ENCODE data around the gene AMPD2. TPM values are rescaled to one million over a fixed set of nuclear protein-coding genes. Genes with fewer than 3 reads are reported as not detected.

The AMPD2 gene
- total and polyA plus RNA-seq, 4 donors, result 16.7 to 57.4 (median 44.5) TPM

DNA sequence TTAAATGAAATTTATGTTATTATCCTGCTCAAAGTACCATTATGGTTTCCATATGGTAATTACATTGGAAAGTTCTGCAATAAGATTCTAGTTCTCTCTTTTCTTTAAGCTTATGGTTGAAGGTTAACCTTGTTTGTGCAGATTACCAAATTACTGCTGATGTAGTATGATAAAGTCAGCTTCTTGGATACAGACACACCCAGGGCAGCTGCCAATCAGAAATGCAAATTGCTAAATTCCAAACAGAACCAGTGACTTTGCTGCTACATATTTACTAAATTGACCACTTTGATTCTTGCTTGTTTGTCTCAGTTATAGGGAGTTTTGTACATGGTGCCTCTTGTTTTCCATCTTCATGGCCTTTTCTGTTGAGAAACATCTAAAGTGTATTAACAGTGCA is 26.7 kb upstream of the AMPD2 start:
- H3K36me3 ChIP-seq (ENCODE audit: control insufficient read depth in 4 of 4, insufficient read depth in 4 of 4, low read length in 4 of 4), result peaks cover 4 to 28% (median 19%) of the 10 kb centered on the region in 4 donors
- H3K27ac ChIP-seq (ENCODE audit: low read depth in 1 of 2, low read length in 1 of 2), result no peak overlapping the region
- DNase-seq, result no peak

DNA sequence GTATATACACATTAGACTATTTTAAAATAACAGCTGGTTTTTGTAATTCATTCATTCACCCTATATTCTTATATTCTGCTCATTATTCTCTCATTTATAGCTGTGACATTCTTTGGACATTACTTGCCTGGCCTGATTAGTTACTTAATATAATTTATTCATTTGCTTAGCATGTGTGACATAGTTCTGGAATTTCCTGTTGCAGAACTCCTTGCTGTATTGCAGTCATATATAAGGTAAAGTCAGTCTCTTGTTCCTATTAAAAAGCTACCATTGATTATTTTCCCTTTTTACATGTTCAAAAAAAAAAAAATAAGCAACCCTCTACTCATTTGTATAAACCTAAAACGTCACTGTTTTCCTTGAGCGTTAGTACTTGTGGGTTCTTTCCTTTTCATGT is 24.1 kb upstream of the AMPD2 start:
- Histone ChIP-seq H3K9ac (ENCODE audit: insufficient read depth in 1 of 2, low read length in 2 of 2) (no peak overlapping the region), H3K9me3 (ENCODE audit: control insufficient read depth in 4 of 4, insufficient read depth in 3 of 4, low read length in 3 of 4) (no peaks in the 10 kb centered on the region), H3K27me3 (ENCODE audit: control insufficient read depth in 3 of 3, insufficient read depth in 3 of 3, low read length in 2 of 3) (no peaks in the 10 kb centered on the region), H3K36me3 (ENCODE audit: control insufficient read depth in 4 of 4, insufficient read depth in 4 of 4, low read length in 4 of 4) (peaks cover 3 to 25% (median 15%) of the 10 kb centered on the region in 4 donors), H3K4me1 (ENCODE audit: control insufficient read depth in 5 of 5, insufficient read depth in 5 of 5, low read length in 5 of 5) (no peaks in the 10 kb centered on the region), H3K4me3 (no peak overlapping the region), H3K27ac (ENCODE audit: low read depth in 1 of 2, low read length in 1 of 2) (no peak overlapping the region)
- ATAC-seq (ENCODE audit: insufficient read depth, low FRiP score) (no peak), DNase-seq (no peak)
- WGBS, 2 donors, result 89 to 90% methylated on average over 2 of the region's 2 CpGs
- TF ChIP-seq, protein P1, sequence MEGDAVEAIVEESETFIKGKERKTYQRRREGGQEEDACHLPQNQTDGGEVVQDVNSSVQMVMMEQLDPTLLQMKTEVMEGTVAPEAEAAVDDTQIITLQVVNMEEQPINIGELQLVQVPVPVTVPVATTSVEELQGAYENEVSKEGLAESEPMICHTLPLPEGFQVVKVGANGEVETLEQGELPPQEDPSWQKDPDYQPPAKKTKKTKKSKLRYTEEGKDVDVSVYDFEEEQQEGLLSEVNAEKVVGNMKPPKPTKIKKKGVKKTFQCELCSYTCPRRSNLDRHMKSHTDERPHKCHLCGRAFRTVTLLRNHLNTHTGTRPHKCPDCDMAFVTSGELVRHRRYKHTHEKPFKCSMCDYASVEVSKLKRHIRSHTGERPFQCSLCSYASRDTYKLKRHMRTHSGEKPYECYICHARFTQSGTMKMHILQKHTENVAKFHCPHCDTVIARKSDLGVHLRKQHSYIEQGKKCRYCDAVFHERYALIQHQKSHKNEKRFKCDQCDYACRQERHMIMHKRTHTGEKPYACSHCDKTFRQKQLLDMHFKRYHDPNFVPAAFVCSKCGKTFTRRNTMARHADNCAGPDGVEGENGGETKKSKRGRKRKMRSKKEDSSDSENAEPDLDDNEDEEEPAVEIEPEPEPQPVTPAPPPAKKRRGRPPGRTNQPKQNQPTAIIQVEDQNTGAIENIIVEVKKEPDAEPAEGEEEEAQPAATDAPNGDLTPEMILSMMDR (IDR thresholded peaks at IDR 0.05; ENCODE audit: control extremely low read depth, extremely low read depth), result no peak

More for the DNA sequence above, 26.7 kb upstream of the AMPD2 start:
- no peak overlapping the region for H3K4me3 ChIP-seq
- H3K9ac ChIP-seq (ENCODE audit: insufficient read depth in 1 of 2, low read length in 2 of 2), result no peak overlapping the region
- H3K4me1 ChIP-seq (ENCODE audit: control insufficient read depth in 5 of 5, insufficient read depth in 5 of 5, low read length in 5 of 5), result no peaks in the 10 kb centered on the region
- TF ChIP-seq, protein P1 (IDR thresholded peaks at IDR 0.05; ENCODE audit: control extremely low read depth, extremely low read depth), result no peak
- no peaks in the 10 kb centered on the region for H3K27me3 ChIP-seq (ENCODE audit: control insufficient read depth in 3 of 3, insufficient read depth in 3 of 3, low read length in 2 of 3)
- no peak for ATAC-seq (ENCODE audit: insufficient read depth, low FRiP score)
- H3K9me3 ChIP-seq (ENCODE audit: control insufficient read depth in 4 of 4, insufficient read depth in 3 of 4, low read length in 3 of 4), result no peaks in the 10 kb centered on the region

DNA sequence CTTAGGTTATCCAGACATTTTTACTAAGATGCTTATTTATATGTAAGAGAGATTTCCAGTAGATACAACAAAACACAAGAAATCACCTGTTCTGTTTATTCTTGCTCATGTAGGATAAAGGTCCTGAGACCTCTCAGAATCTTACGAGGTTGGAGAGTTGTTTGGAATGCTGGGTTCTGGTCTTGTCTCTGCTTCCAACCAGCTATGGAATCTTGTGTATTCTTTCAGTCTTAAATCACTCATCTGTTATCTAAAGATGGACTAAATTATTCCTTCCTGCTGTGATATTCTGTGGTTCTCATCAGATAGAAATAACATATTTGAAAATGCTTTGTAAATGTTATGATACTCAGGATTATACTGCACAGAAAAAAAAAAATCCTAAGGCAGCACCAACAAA is 21.5 kb upstream of the AMPD2 start:
- Histone ChIP-seq H3K36me3 (ENCODE audit: control insufficient read depth in 4 of 4, insufficient read depth in 4 of 4, low read length in 4 of 4) (peaks cover under 1 to 14% (median 4%) of the 10 kb centered on the region in 4 donors), H3K9me3 (ENCODE audit: control insufficient read depth in 4 of 4, insufficient read depth in 3 of 4, low read length in 3 of 4) (no peaks in the 10 kb centered on the region), H3K4me1 (ENCODE audit: control insufficient read depth in 5 of 5, insufficient read depth in 5 of 5, low read length in 5 of 5) (no peaks in the 10 kb centered on the region), H3K4me3 (no peak overlapping the region), H3K9ac (ENCODE audit: insufficient read depth in 1 of 2, low read length in 2 of 2) (no peak overlapping the region), H3K27me3 (ENCODE audit: control insufficient read depth in 3 of 3, insufficient read depth in 3 of 3, low read length in 2 of 3) (no peaks in the 10 kb centered on the region), H3K27ac (ENCODE audit: low read depth in 1 of 2, low read length in 1 of 2) (no peak overlapping the region)
- TF ChIP-seq, protein P1 (IDR thresholded peaks at IDR 0.05; ENCODE audit: control extremely low read depth, extremely low read depth), result no peak
- WGBS, 2 donors, result 91 to 95% methylated on average over 1 of the region's 1 CpG
- DNase-seq (no peak), ATAC-seq (ENCODE audit: insufficient read depth, low FRiP score) (no peak)

DNA sequence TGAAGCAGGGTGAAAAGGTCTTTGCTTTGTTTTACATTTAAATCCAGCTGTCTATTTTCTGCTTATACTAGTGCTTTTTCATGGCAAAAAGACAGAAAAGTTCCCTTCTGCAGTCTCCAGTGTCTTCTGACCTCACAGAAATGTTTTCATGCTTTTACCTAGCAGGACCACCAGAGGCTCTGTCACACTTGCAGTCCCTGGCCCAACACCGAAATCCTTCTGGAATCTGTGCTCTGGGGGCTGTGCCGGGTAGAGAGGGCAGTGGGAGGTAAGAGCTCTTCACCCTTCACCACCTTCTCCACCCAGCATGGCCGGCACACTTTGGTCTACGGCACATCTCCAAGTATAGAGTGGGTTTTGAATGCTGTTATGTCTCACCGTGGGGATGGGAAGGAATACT is 21.0 kb upstream of the AMPD2 start:
- peak in 2 of 3 donors; percentile 40 to 42 for DNase-seq
- 89 to 93% methylated on average over 5 of the region's 5 CpGs for WGBS, 2 donors
- Histone ChIP-seq H3K36me3 (ENCODE audit: control insufficient read depth in 4 of 4, insufficient read depth in 4 of 4, low read length in 4 of 4) (peaks cover 0 to 9% (median under 1%) of the 10 kb centered on the region in 4 donors), H3K27ac (ENCODE audit: low read depth in 1 of 2, low read length in 1 of 2) (no peak overlapping the region), H3K4me3 (no peak overlapping the region), H3K9me3 (ENCODE audit: control insufficient read depth in 4 of 4, insufficient read depth in 3 of 4, low read length in 3 of 4) (no peaks in the 10 kb centered on the region), H3K27me3 (ENCODE audit: control insufficient read depth in 3 of 3, insufficient read depth in 3 of 3, low read length in 2 of 3) (no peaks in the 10 kb centered on the region), H3K9ac (ENCODE audit: insufficient read depth in 1 of 2, low read length in 2 of 2) (no peak overlapping the region), H3K4me1 (ENCODE audit: control insufficient read depth in 5 of 5, insufficient read depth in 5 of 5, low read length in 5 of 5) (no peaks in the 10 kb centered on the region)
- TF ChIP-seq, protein P1 (IDR thresholded peaks at IDR 0.05; ENCODE audit: control extremely low read depth, extremely low read depth), result no peak
- no peak for ATAC-seq (ENCODE audit: insufficient read depth, low FRiP score)
